Erythroblast (primary cell): ENCODE measurements around the gene COMP.

Experiments used
- GATA1 ChIP-seq: IDR thresholded peaks from 2 replicates; pipeline ENCODE4 v1.6.1; 2011; ENCODE audit warnings: low read depth, mild to moderate bottlenecking, control low read depth, low read length, moderate library complexity
- POLR2A ChIP-seq: IDR thresholded peaks from 2 replicates; pipeline ENCODE4 v1.6.1; 2011; ENCODE audit warnings: mild to moderate bottlenecking, low read length

DNA sequence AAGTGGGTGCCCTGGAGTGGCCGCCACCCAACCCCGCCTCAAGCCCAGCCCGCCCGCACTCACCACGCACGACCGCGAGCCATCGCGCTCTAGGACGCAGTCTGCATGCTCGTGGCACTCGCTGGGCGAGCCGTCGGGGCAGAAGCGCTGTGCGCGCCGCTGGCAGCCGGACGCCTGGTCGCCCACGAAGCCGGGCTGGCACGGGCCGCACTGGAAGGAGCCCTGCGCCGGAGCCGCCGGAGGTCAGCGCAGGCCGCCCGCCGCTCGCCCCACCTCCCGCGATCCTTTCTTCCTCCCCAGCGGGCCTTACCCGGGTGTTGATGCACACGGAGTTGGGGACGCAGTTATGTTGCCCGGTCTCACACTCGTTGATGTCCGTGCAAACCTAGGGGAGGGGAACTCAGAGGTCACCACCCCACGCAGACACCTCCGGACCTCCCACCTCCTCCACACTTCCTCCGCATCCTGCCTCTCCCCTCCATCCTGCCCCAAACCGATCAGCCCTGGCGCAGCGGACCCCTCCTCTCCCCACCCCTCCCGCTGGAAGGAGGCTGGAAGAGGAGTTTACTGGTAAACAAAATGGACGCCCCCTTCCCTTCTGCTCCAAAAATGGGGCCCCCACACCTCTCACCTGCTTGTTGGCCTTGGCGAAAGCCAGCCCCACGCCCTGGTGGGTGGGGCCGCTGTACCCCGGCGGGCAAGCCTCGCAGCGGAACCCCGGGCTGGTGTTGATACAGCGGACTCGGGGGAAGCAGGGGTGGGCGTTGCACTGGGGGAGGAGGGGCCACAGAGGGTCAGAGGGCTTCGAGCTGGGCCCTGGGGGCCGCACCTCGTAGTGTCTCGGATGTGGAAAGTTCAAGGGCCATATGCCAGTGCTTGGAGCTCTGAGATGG is 2.3 kb downstream of the COMP start:
- TF ChIP-seq POLR2A (no peak), GATA1 (no peak)
